Non-pigmented ciliary epithelial cell (primary cell): ENCODE results near the gene IFNAR1.

Source experiments
- DNase-seq: peaks from one replicate; pipeline ENCODE4 v3.0.0-alpha.2; 2010; ENCODE audit warnings: low read depth

The IFNAR1 gene

GRCh38 chr21:33402001-33402979 is 77.5 kb downstream of the IFNAR1 start:
- DNase-seq: no peak

GRCh38 chr21:33403128-33403785 is 78.5 kb downstream of the IFNAR1 start, which contains the start of gene IFNGR2:
Gene IFNGR2 (plus strand): TSS chr21:33403413. CDS start chr21:33403544, 131 bp downstream.
- no peak for DNase-seq

- no peak for DNase-seq
Measured at GRCh38 chr21:33403786-33404585, 79.2 kb downstream of the IFNAR1 start.

- DNase-seq: no peak
Measured at GRCh38 chr21:33406493-33406892, 81.7 kb downstream of the IFNAR1 start.
